Mucosa of descending colon (tissue), 3 donors: ENCODE results near the gene EDN2. TPM values are rescaled to one million over a fixed set of nuclear protein-coding genes. Genes with fewer than 3 reads are reported as not detected.

Experiments
- ATAC-seq: fragments of 200-7000 bp; cut with Tn5 transposase; one replicate; pipeline ENCODE4 v1.9.1; 2020; ENCODE audit warnings: mild to moderate bottlenecking, moderate library complexity
- DNase-seq, 3 donors: peaks; one replicate each; pipeline ENCODE4 v3.0.0-alpha.2; 2020
- H3K36me3 ChIP-seq: fragments of 200-600 bp; one replicate; pipeline ENCODE4 v1.8.0; 2021; ENCODE audit warnings: low read depth, mild to moderate bottlenecking
- H3K4me1 ChIP-seq: fragments of 200-600 bp; one replicate; pipeline ENCODE4 v1.8.0; 2021; ENCODE audit warnings: low read depth, mild to moderate bottlenecking
- H3K4me3 ChIP-seq: fragments of 200-600 bp; one replicate; pipeline ENCODE4 v1.8.0; 2021; ENCODE audit warnings: mild to moderate bottlenecking
- H3K9me3 ChIP-seq: fragments of 200-600 bp; one replicate; pipeline ENCODE4 v1.8.0; 2021; ENCODE audit warnings: mild to moderate bottlenecking
- CTCF ChIP-seq: fragments of 200-600 bp; IDR thresholded peaks from one replicate; pipeline ENCODE4 v1.8.0; 2022; ENCODE audit warnings: antibody characterized with exemption, mild to moderate bottlenecking
- intact Hi-C, 2 donors: fragments of 100-400 bp; cut with DNase I in 1 of 2; cut with micrococcal nuclease in 1 of 2; formaldehyde crosslinking; loops; one replicate each; pipeline versions ENCODE4 v1.11.0 to v1.11.1; 2022; cut with DNase I, micrococcal nuclease
- total RNA-seq, 3 donors: library from RNA; stranded (reverse); fragmentation: NEBNext Ultra II Directional in 2 of 3; extraction: Animal tissue kit (Norgen Biotek cat#: 25700) in 2 of 3; gene quantifications; one replicate each; pipeline versions ENCODE4 v1.2.1 to v1.2.4, GENCODE V29; 2021 to 2023
- donor health status: DM: no; HTN: no; CAD: no; lungs with moderate emphysema.
- donor health status: DM: no; HTN: no; CAD: no.
- donor health status: DM: no; HTN: yes; CAD: no.

Gene EDN2
- total RNA-seq, 3 donors from 2014 or later = 1.6 to 5.8 (median 2.0) TPM

- Histone ChIP-seq H3K4me1 (no peaks in the 10 kb centered on the region), H3K36me3 (no peaks in the 10 kb centered on the region), H3K4me3 (no peak overlapping the region), H3K9me3 (no peaks in the 10 kb centered on the region)
- DNase-seq (peak in 1 of 3 donors; percentile 27), ATAC-seq (no peak)
- TF ChIP-seq CTCF = no peak
- intact Hi-C loops = no loop called here
Measured at GRCh38 chr1:41529621-41530395, 45.3 kb upstream of the EDN2 start.

GRCh38 chr1:41528726-41529605 lies 44.5 kb upstream of the EDN2 start:
- Histone ChIP-seq H3K9me3 (no peaks in the 10 kb centered on the region), H3K36me3 (no peaks in the 10 kb centered on the region), H3K4me1 (no peaks in the 10 kb centered on the region), H3K4me3 (no peak overlapping the region)
- intact Hi-C loops = no loop called here
- ATAC-seq (no peak), DNase-seq (peak in 1 of 3 donors; percentile 10)
- TF ChIP-seq CTCF = no peak

- intact Hi-C loops = no loop called here
- H3K9me3 ChIP-seq = no peaks in the 10 kb centered on the region
- no peak overlapping the region for H3K4me3 ChIP-seq
- H3K4me1 ChIP-seq = no peaks in the 10 kb centered on the region
- no peaks in the 10 kb centered on the region for H3K36me3 ChIP-seq
- TF ChIP-seq CTCF = no peak
- ATAC-seq = no peak
- DNase-seq = peak in 1 of 3 donors; percentile 15
Measured at GRCh38 chr1:41528106-41528505, 43.6 kb upstream of the EDN2 start.

- Histone ChIP-seq H3K4me1 (no peaks in the 10 kb centered on the region), H3K36me3 (no peaks in the 10 kb centered on the region), H3K9me3 (no peaks in the 10 kb centered on the region), H3K4me3 (no peak overlapping the region)
- ATAC-seq = no peak
- no peak for TF ChIP-seq CTCF
- peak in 1 of 3 donors; percentile 4 for DNase-seq
- intact Hi-C loops = no loop called here
Measured at GRCh38 chr1:41526956-41527561, 42.6 kb upstream of the EDN2 start.

- intact Hi-C loops = no loop called here
- Histone ChIP-seq H3K4me3 (no peak overlapping the region), H3K9me3 (no peaks in the 10 kb centered on the region), H3K36me3 (no peaks in the 10 kb centered on the region), H3K4me1 (no peaks in the 10 kb centered on the region)
- no peak for ATAC-seq
- peak in 1 of 3 donors; percentile 37 for DNase-seq
- TF ChIP-seq CTCF = no peak
Measured at GRCh38 chr1:41525891-41526587, 41.6 kb upstream of the EDN2 start.
